ENCODE measurements around the gene SLC36A3. TPM values are rescaled to one million over a fixed set of nuclear protein-coding genes. Genes with fewer than 3 reads are reported as not detected.

SLC36A3 gene
- total and polyA plus RNA-seq, 8 donors: not detected

GRCh38 chr5:151274666-151275065 is 28.9 kb downstream of the SLC36A3 start:
- H3K27ac ChIP-seq: no peak overlapping the region
- no peaks in the 10 kb centered on the region for H3K9me3 ChIP-seq
- no peaks in the 10 kb centered on the region for H3K27me3 ChIP-seq
- peaks cover 0 to 4% of the 10 kb centered on the region in 2 donors for H3K36me3 ChIP-seq
- ATAC-seq (peak; percentile 72), DNase-seq (peak in 1 of 4 donors; percentile 13)
- no peak for TF ChIP-seq CTCF (IDR thresholded peaks at IDR 0.05)
- intact Hi-C loops (cut with DNase I): no loop called here
- H3K4me3 ChIP-seq: no peak overlapping the region
- H3K4me1 ChIP-seq: no peaks in the 10 kb centered on the region

GRCh38 chr5:151271336-151271735 is 32.2 kb downstream of the SLC36A3 start:
- Histone ChIP-seq H3K9me3 (no peaks in the 10 kb centered on the region), H3K4me3 (no peak overlapping the region), H3K27me3 (no peaks in the 10 kb centered on the region), H3K4me1 (no peaks in the 10 kb centered on the region), H3K36me3 (peaks cover 0 to 35% of the 10 kb centered on the region in 2 donors), H3K27ac (no peak overlapping the region)
- intact Hi-C loops (cut with DNase I): no loop called here
- ATAC-seq (no peak), DNase-seq (no peak)
- TF ChIP-seq CTCF (IDR thresholded peaks at IDR 0.05): no peak

GRCh38 chr5:151270599-151270998 is 33.0 kb downstream of the SLC36A3 start:
- no peaks in the 10 kb centered on the region for H3K4me1 ChIP-seq
- H3K9me3 ChIP-seq: no peaks in the 10 kb centered on the region
- H3K4me3 ChIP-seq: no peak overlapping the region
- H3K36me3 ChIP-seq: peaks cover 0 to 39% of the 10 kb centered on the region in 2 donors
- no peak overlapping the region for H3K27ac ChIP-seq
- TF ChIP-seq CTCF (IDR thresholded peaks at IDR 0.05): no peak
- DNase-seq (no peak), ATAC-seq (no peak)
- H3K27me3 ChIP-seq: no peaks in the 10 kb centered on the region
- intact Hi-C loops (cut with DNase I): no loop called here

GRCh38 chr5:151267491-151268260 is 35.9 kb downstream of the SLC36A3 start:
- H3K27ac ChIP-seq: no peak overlapping the region
- peaks cover 0 to 16% of the 10 kb centered on the region in 2 donors for H3K4me1 ChIP-seq
- peaks cover 0 to 47% of the 10 kb centered on the region in 2 donors for H3K36me3 ChIP-seq
- TF ChIP-seq CTCF (IDR thresholded peaks at IDR 0.05): no peak
- H3K9me3 ChIP-seq: no peaks in the 10 kb centered on the region
- ATAC-seq (no peak), DNase-seq (no peak)
- no peaks in the 10 kb centered on the region for H3K27me3 ChIP-seq
- intact Hi-C loops (cut with DNase I): no loop called here
- no peak overlapping the region for H3K4me3 ChIP-seq

GRCh38 chr5:151264113-151264512 is 39.5 kb downstream of the SLC36A3 start:
- TF ChIP-seq CTCF (IDR thresholded peaks at IDR 0.05): no peak
- no peaks in the 10 kb centered on the region for H3K27me3 ChIP-seq
- DNase-seq (no peak), ATAC-seq (peak; percentile 73)
- peaks cover 0 to 16% of the 10 kb centered on the region in 2 donors for H3K4me1 ChIP-seq
- intact Hi-C loops (cut with DNase I): no loop called here
- H3K4me3 ChIP-seq: no peak overlapping the region
- H3K9me3 ChIP-seq: no peaks in the 10 kb centered on the region
- H3K36me3 ChIP-seq: peaks cover 0 to 57% of the 10 kb centered on the region in 2 donors
- no peak overlapping the region for H3K27ac ChIP-seq

All from left lung (tissue), 10 donors.